Common myeloid progenitor, CD34-positive (primary cell): Measurements from ENCODE around the gene FAM222B.
"Not testable (repeated sequence)": the region's sequence is repeated elsewhere in the genome, so short reads cannot be mapped to it uniquely, and the experiment has no call there.

ENCODE experiments used
- CTCF ChIA-PET: fragments of 350-600 bp; sonication (Branson Sonifier 250); formaldehyde crosslinking; loops from one replicate; lab custom pipeline; 2021; ENCODE audit warnings: antibody characterized with exemption; lab: Charles Lee
- POLR2A ChIA-PET: fragments of 350-600 bp; sonication (Branson Sonifier 250); formaldehyde crosslinking; loops from one replicate; lab custom pipeline; 2021; ENCODE audit warnings: antibody characterized with exemption; lab: Charles Lee
- DNase-seq, 3 donors: peaks; one replicate each; pipeline versions ENCODE4 v3.0.0 to v3.0.0-alpha.2; 2013
- H3K27ac ChIP-seq, 2 experiments: 1 replicate in 1 of 2; 2 replicates in 1 of 2; pipeline ENCODE4 v1.7.0; 2013; ENCODE audit warnings: inconsistent platforms in 2 of 2, low read length in 2 of 2, mild to moderate bottlenecking in 2 of 2, low read depth in 1 of 2, moderate library complexity in 1 of 2; ENCODE audit not compliant: severe bottlenecking in 2 of 2, insufficient read depth in 1 of 2, poor library complexity in 1 of 2
- H3K27me3 ChIP-seq, 5 experiments: replicated peaks in 2 of 5; 1 replicate in 3 of 5; 2 replicates in 2 of 5; pipeline versions ENCODE4 v1.6.1 to v1.7.0; 2013; ENCODE audit warnings: low read length in 4 of 5, mild to moderate bottlenecking in 2 of 5, moderate library complexity in 2 of 5, inconsistent platforms in 1 of 5; ENCODE audit not compliant: insufficient read depth in 5 of 5, control insufficient read depth in 4 of 5
- H3K36me3 ChIP-seq, 4 experiments: 1 replicate in 2 of 4; 2 replicates in 2 of 4; pipeline versions ENCODE4 v1.6.1 to v1.7.0; 2013; ENCODE audit warnings: low read length in 3 of 4, control low read depth in 1 of 4, mild to moderate bottlenecking in 1 of 4; ENCODE audit not compliant: control insufficient read depth in 4 of 4, insufficient read depth in 4 of 4
- H3K4me1 ChIP-seq, 4 experiments: 1 replicate in 3 of 4; 2 replicates in 1 of 4; pipeline versions ENCODE4 v1.6.1 to v1.7.1; 2013; ENCODE audit warnings: low read length in 3 of 4, mild to moderate bottlenecking in 3 of 4, control low read depth in 1 of 4, inconsistent platforms in 1 of 4, moderate library complexity in 1 of 4; ENCODE audit not compliant: control insufficient read depth in 4 of 4, insufficient read depth in 4 of 4; ENCODE audit errors: control extremely low read depth in 1 of 4
- H3K4me3 ChIP-seq, 7 experiments: 1 replicate in 4 of 7; 2 replicates in 3 of 7; pipeline versions ENCODE4 v1.5.1 to v1.7.0; 2013; ENCODE audit warnings: mild to moderate bottlenecking in 7 of 7, low read length in 6 of 7, moderate library complexity in 6 of 7, inconsistent platforms in 2 of 7, low read depth in 2 of 7, control low read depth in 1 of 7; ENCODE audit not compliant: insufficient read depth in 4 of 7, control insufficient read depth in 1 of 7; ENCODE audit errors: extremely low read depth in 1 of 7
- H3K9me3 ChIP-seq, 5 experiments: 1 replicate in 4 of 5; 2 replicates in 1 of 5; pipeline versions ENCODE4 v1.6.1 to v1.7.1; 2013; ENCODE audit warnings: low read length in 4 of 5, mild to moderate bottlenecking in 2 of 5, inconsistent platforms in 1 of 5, low read depth in 1 of 5, moderate library complexity in 1 of 5; ENCODE audit not compliant: control insufficient read depth in 4 of 5, insufficient read depth in 2 of 5; ENCODE audit errors: control extremely low read depth in 1 of 5
- WGBS: methylation state at CpG from one replicate; pipeline ENCODE4 v1.1.5; 2013; ENCODE audit not compliant: insufficient coverage; 5-methylcytosine and 5-hydroxymethylcytosine counted together

FAM222B gene

GRCh38 chr17:28846231-28846630, 3.6 kb upstream of the FAM222B start:
- Histone ChIP-seq H3K4me3 (no peak overlapping the region), H3K36me3 (no peaks in the 10 kb centered on the region), H3K9me3 (no peaks in the 10 kb centered on the region), H3K4me1 (peaks cover 5 to 12% (median 11%) of the 10 kb centered on the region in 4 experiments), H3K27me3 (no peaks in the 10 kb centered on the region), H3K27ac (no peak overlapping the region)
- POLR2A ChIA-PET, result interaction anchor here (0.6 kb wide), 1 partner anchor 76 kb away, joined by 4 read pairs; no protein-coding TSS in a partner anchor
- WGBS, result 97% methylated on average over 8 of the region's 10 CpGs
- CTCF ChIA-PET, result interaction anchor here (1.2 to 2.1 kb wide), 2 partner anchors 53 to 83 kb away, joined by 6 read pairs; no protein-coding TSS in a partner anchor
- no peak for DNase-seq

- CTCF ChIA-PET, result interaction anchor here (0.7 to 2.7 kb wide), 4 partner anchors 31 to 110 kb away, joined by 3 to 27 read pairs (median 4); no protein-coding TSS in a partner anchor
- H3K9me3 ChIP-seq, result no peaks in the 10 kb centered on the region
- no peak for DNase-seq
- no peak overlapping the region for H3K4me3 ChIP-seq
- WGBS, result 98% methylated on average over 6 of the region's 6 CpGs
- H3K36me3 ChIP-seq, result no peaks in the 10 kb centered on the region
- POLR2A ChIA-PET, result no interaction called here
- H3K27ac ChIP-seq, result no peak overlapping the region
- H3K27me3 ChIP-seq, result no peaks in the 10 kb centered on the region
- H3K4me1 ChIP-seq, result peaks cover 5 to 18% (median 12%) of the 10 kb centered on the region in 4 experiments
Observed at GRCh38 chr17:28843816-28844148, 1.2 kb upstream of the FAM222B start.

- Histone ChIP-seq H3K27ac (peak overlapping the region; percentile 84 to 87), H3K4me1 (peaks cover 5 to 18% (median 12%) of the 10 kb centered on the region in 4 experiments), H3K36me3 (no peaks in the 10 kb centered on the region), H3K9me3 (no peaks in the 10 kb centered on the region), H3K27me3 (no peaks in the 10 kb centered on the region), H3K4me3 (peak overlapping the region; percentile 68 to 96 (median 83))
- no peak for DNase-seq
- WGBS, result 0% methylated on average over 5 of the region's 6 CpGs
- ChIA-PET CTCF (interaction anchor here (0.7 to 2.7 kb wide), 15 partner anchors 11 to 115 kb away, joined by 3 to 27 read pairs (median 4); no protein-coding TSS in a partner anchor), POLR2A (interaction anchor here (0.5 to 1.9 kb wide), 2 partner anchors 30 to 277 kb away, joined by 3 to 15 read pairs; no protein-coding TSS in a partner anchor)
Observed at GRCh38 chr17:28841901-28842281, 699 bp downstream of the FAM222B start.

- H3K4me3 ChIP-seq, result no peak overlapping the region
- peaks cover 5 to 18% (median 12%) of the 10 kb centered on the region in 4 experiments for H3K4me1 ChIP-seq
- POLR2A ChIA-PET, result no interaction called here
- WGBS, result 80% methylated on average over 1 of the region's 2 CpGs
- peak overlapping the region in 1 of 2 experiments; percentile 34 for H3K27ac ChIP-seq
- peaks cover 0 to 3% (median under 1%) of the 10 kb centered on the region in 4 experiments for H3K36me3 ChIP-seq
- no peaks in the 10 kb centered on the region for H3K27me3 ChIP-seq
- CTCF ChIA-PET, result interaction anchor here (0.6 to 1.6 kb wide), 3 partner anchors 11 to 74 kb away, joined by 3 read pairs; no protein-coding TSS in a partner anchor
- H3K9me3 ChIP-seq, result no peaks in the 10 kb centered on the region
- DNase-seq, result no peak
Observed at GRCh38 chr17:28839221-28839620, 3.4 kb downstream of the FAM222B start.

GRCh38 chr17:28836541-28836940, 6.0 kb downstream of the FAM222B start:
- POLR2A ChIA-PET, H3K36me3 ChIP-seq, H3K27ac ChIP-seq, H3K4me3 ChIP-seq, DNase-seq, H3K4me1 ChIP-seq, H3K27me3 ChIP-seq, H3K9me3 ChIP-seq: not testable (repeated sequence)
- CTCF ChIA-PET, result interaction anchor here (1.1 to 1.3 kb wide), 3 partner anchors 11 to 109 kb away, joined by 3 to 6 read pairs (median 3); no protein-coding TSS in a partner anchor
- 100% methylated on average over 2 of the region's 10 CpGs for WGBS

- ChIA-PET POLR2A (no interaction called here), CTCF (interaction anchor here (1.4 to 3.0 kb wide), 3 partner anchors 16 to 82 kb away, joined by 3 to 12 read pairs (median 6); no protein-coding TSS in a partner anchor)
- no peak for DNase-seq
Observed at GRCh38 chr17:28834420-28834819, 8.2 kb downstream of the FAM222B start.

GRCh38 chr17:28828294-28829040, 14.1 kb downstream of the FAM222B start:
- Histone ChIP-seq H3K9me3 (no peaks in the 10 kb centered on the region), H3K4me3 (no peak overlapping the region), H3K4me1 (no peaks in the 10 kb centered on the region), H3K27ac (no peak overlapping the region), H3K36me3 (peaks cover 0 to 5% (median 3%) of the 10 kb centered on the region in 4 experiments), H3K27me3 (no peaks in the 10 kb centered on the region)
- DNase-seq, result no peak
- POLR2A ChIA-PET, result no interaction called here
- 91% methylated on average over 13 of the region's 15 CpGs for WGBS
- CTCF ChIA-PET, result interaction anchor here (0.8 to 1.6 kb wide), 4 partner anchors 9 to 65 kb away, joined by 3 to 7 read pairs (median 4); no protein-coding TSS in a partner anchor

More at GRCh38 chr17:28834420-28834819, 8.2 kb downstream of the FAM222B start:
- Histone ChIP-seq H3K9me3 (no peaks in the 10 kb centered on the region), H3K27ac (no peak overlapping the region), H3K36me3 (peaks cover 0 to 9% (median 2%) of the 10 kb centered on the region in 4 experiments), H3K4me3 (no peak overlapping the region), H3K27me3 (no peaks in the 10 kb centered on the region), H3K4me1 (peaks cover 0 to 4% (median under 1%) of the 10 kb centered on the region in 4 experiments)
- no CpG with 5 or more reads among the region's 1 CpG for WGBS
